ENCODE results near the gene ARHGAP28. TPM values are rescaled to one million over a fixed set of nuclear protein-coding genes. Genes with fewer than 3 reads are reported as not detected.
"Not testable (repeated sequence)": the region's sequence is repeated elsewhere in the genome, so short reads cannot be mapped to it uniquely, and the experiment has no call there.

The ARHGAP28 gene
- total RNA-seq, 1 donor from 2014 or later: 2.2 TPM

- no peak overlapping the region for H3K4me3 ChIP-seq (ENCODE audit: low read depth, low read length)
- no peak for TF ChIP-seq CTCF (conservative IDR thresholded peaks at IDR 0.05; ENCODE audit: low read depth, low read length)
- no peak for DNase-seq (ENCODE audit: low read depth)
Observed at GRCh38 chr18:6836331-6836730, 106.8 kb downstream of the ARHGAP28 start.

- H3K4me3 ChIP-seq (ENCODE audit: low read depth, low read length): no peak overlapping the region
- no peak for DNase-seq (ENCODE audit: low read depth)
- no peak for TF ChIP-seq CTCF (conservative IDR thresholded peaks at IDR 0.05; ENCODE audit: low read depth, low read length)
Observed at GRCh38 chr18:6837904-6838303, 108.4 kb downstream of the ARHGAP28 start.

GRCh38 chr18:6842081-6842480 lies 112.6 kb downstream of the ARHGAP28 start:
- no peak overlapping the region for H3K4me3 ChIP-seq (ENCODE audit: low read depth, low read length)
- TF ChIP-seq CTCF (conservative IDR thresholded peaks at IDR 0.05; ENCODE audit: low read depth, low read length): no peak
- no peak for DNase-seq (ENCODE audit: low read depth)

- DNase-seq (ENCODE audit: low read depth): no peak
- TF ChIP-seq CTCF (conservative IDR thresholded peaks at IDR 0.05; ENCODE audit: low read depth, low read length): no peak
- H3K4me3 ChIP-seq (ENCODE audit: low read depth, low read length): no peak overlapping the region
Observed at GRCh38 chr18:6843308-6843707, 113.8 kb downstream of the ARHGAP28 start.

- DNase-seq (ENCODE audit: low read depth); H3K4me3 ChIP-seq (ENCODE audit: low read depth, low read length): not testable (repeated sequence)
Observed at GRCh38 chr18:6845521-6845920, 116.0 kb downstream of the ARHGAP28 start.

- DNase-seq (ENCODE audit: low read depth): no peak
- no peak overlapping the region for H3K4me3 ChIP-seq (ENCODE audit: low read depth, low read length)
- no peak for TF ChIP-seq CTCF (conservative IDR thresholded peaks at IDR 0.05; ENCODE audit: low read depth, low read length)
Observed at GRCh38 chr18:6850396-6850795, 120.9 kb downstream of the ARHGAP28 start.

GRCh38 chr18:6851480-6851879 lies 122.0 kb downstream of the ARHGAP28 start:
- H3K4me3 ChIP-seq (ENCODE audit: low read depth, low read length): no peak overlapping the region
- no peak for DNase-seq (ENCODE audit: low read depth)
- TF ChIP-seq CTCF (conservative IDR thresholded peaks at IDR 0.05; ENCODE audit: low read depth, low read length): no peak

GRCh38 chr18:6854811-6855210 lies 125.3 kb downstream of the ARHGAP28 start:
- H3K4me3 ChIP-seq (ENCODE audit: low read depth, low read length): no peak overlapping the region
- no peak for DNase-seq (ENCODE audit: low read depth)
- TF ChIP-seq CTCF (conservative IDR thresholded peaks at IDR 0.05; ENCODE audit: low read depth, low read length): no peak
